A673 (cell line): ENCODE results near the gene TXLNG. TPM values are rescaled to one million over a fixed set of nuclear protein-coding genes. Genes with fewer than 3 reads are reported as not detected.

ENCODE experiments used
- BruUV-seq: library from RNA; stranded (reverse); fragments of 400-500 nt; replicated peaks from 2 replicates; lab custom pipeline; 2021; lab: Mats Ljungman, UMichigan
- CTCF ChIA-PET: fragments of 300-600 bp; sonication (Branson Sonifier 250); formaldehyde crosslinking; loops from one replicate; lab custom pipeline; 2022; ENCODE audit warnings: antibody characterized with exemption; lab: Charles Lee
- POLR2A ChIA-PET: fragments of 300-600 bp; sonication (Branson Sonifier 250); formaldehyde crosslinking; loops from one replicate; lab custom pipeline; 2022; ENCODE audit warnings: antibody characterized with exemption; ENCODE audit not compliant: low non-redundant PET; lab: Charles Lee
- DNase-seq: peaks from one replicate; pipeline ENCODE4 v3.0.0-alpha.2; 2015; ENCODE audit warnings: low spot score
- H3K27ac ChIP-seq: fragments of 200-600 bp; sonication (generic); 2 replicates; pipeline ENCODE4 v1.5.1; 2016; ENCODE audit warnings: mixed run types, low read depth, mild to moderate bottlenecking, mixed read lengths, antibody characterized with exemption, low read length; ENCODE audit not compliant: poor library complexity, severe bottlenecking
- H3K27me3 ChIP-seq: fragments of 200-600 bp; sonication (generic); replicated peaks from 2 replicates; pipeline ENCODE4 v1.6.1; 2017; ENCODE audit warnings: mixed run types, low read depth, mild to moderate bottlenecking, mixed read lengths, antibody characterized with exemption, low read length; ENCODE audit not compliant: insufficient read depth, poor library complexity
- H3K36me3 ChIP-seq: fragments of 200-600 bp; sonication (generic); 2 replicates; pipeline ENCODE4 v1.6.1; 2016; ENCODE audit warnings: mixed run types, mild to moderate bottlenecking, mixed read lengths, antibody characterized with exemption, low read length; ENCODE audit not compliant: insufficient read depth, poor library complexity, severe bottlenecking
- H3K4me1 ChIP-seq: fragments of 200-600 bp; sonication (generic); 2 replicates; pipeline ENCODE4 v1.6.1; 2017; ENCODE audit warnings: mixed run types, mild to moderate bottlenecking, mixed read lengths, antibody characterized with exemption, low read length; ENCODE audit not compliant: insufficient read depth, poor library complexity, severe bottlenecking
- H3K4me3 ChIP-seq: fragments of 200-600 bp; sonication (generic); 2 replicates; pipeline ENCODE4 v1.5.1; 2016; ENCODE audit warnings: low read depth, mixed run types, mild to moderate bottlenecking, mixed read lengths, low read length; ENCODE audit not compliant: poor library complexity, severe bottlenecking
- H3K9me3 ChIP-seq: fragments of 200-600 bp; sonication (generic); 2 replicates; pipeline ENCODE4 v1.6.1; 2016; ENCODE audit warnings: mixed run types, low read depth, mild to moderate bottlenecking, mixed read lengths, antibody characterized with exemption, low read length; ENCODE audit not compliant: poor library complexity, severe bottlenecking
- EZH2 ChIP-seq: fragments of 200-600 bp; sonication (generic); IDR thresholded peaks from 2 replicates; pipeline ENCODE4 v1.6.1; 2017; ENCODE audit warnings: borderline replicate concordance, low read depth, mild to moderate bottlenecking, mixed read lengths, antibody characterized with exemption, low read length; ENCODE audit not compliant: poor library complexity, severe bottlenecking
- intact Hi-C: fragments of 100-400 bp; cut with micrococcal nuclease; formaldehyde crosslinking; loops from one replicate; pipeline ENCODE4 v1.10.0; 2022; ENCODE audit not compliant: unreplicated experiment
- total RNA-seq: library from RNA; stranded (reverse); gene quantifications from 2 replicates; pipeline ENCODE4 v1.2.3, GENCODE V29; 2021
- TF ChIP-seq, protein P1 (sequence below): fragments of 300-800, 200-600 bp; sonication (generic); conservative IDR thresholded peaks from 2 replicates; pipeline ENCODE4 v1.5.1; 2017; ENCODE audit warnings: low read depth, mild to moderate bottlenecking, antibody characterized with exemption, low read length, moderate library complexity, mixed read lengths

TXLNG gene
- total RNA-seq, 1 experiment from 2014 or later = 25.7 TPM

DNA sequence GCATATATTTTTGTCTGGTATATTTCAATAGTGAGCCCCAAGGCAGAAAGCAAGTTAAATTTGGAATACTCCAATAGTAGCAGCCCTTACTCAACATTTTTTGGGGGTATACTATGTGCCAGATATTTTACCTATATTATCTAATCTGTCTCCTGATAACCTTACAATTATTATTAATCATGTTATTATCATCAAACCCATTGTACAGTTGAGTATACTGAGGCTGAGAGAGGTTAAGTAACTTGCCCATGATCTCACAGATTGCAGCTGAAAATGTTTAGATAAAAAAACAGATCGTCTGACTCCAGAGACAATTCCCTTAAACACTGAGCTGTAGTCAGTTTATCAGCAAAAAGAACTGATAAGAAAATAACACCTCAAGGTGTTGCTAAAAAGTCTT is 90.4 kb downstream of the TXLNG start:
- TF ChIP-seq, protein P1, sequence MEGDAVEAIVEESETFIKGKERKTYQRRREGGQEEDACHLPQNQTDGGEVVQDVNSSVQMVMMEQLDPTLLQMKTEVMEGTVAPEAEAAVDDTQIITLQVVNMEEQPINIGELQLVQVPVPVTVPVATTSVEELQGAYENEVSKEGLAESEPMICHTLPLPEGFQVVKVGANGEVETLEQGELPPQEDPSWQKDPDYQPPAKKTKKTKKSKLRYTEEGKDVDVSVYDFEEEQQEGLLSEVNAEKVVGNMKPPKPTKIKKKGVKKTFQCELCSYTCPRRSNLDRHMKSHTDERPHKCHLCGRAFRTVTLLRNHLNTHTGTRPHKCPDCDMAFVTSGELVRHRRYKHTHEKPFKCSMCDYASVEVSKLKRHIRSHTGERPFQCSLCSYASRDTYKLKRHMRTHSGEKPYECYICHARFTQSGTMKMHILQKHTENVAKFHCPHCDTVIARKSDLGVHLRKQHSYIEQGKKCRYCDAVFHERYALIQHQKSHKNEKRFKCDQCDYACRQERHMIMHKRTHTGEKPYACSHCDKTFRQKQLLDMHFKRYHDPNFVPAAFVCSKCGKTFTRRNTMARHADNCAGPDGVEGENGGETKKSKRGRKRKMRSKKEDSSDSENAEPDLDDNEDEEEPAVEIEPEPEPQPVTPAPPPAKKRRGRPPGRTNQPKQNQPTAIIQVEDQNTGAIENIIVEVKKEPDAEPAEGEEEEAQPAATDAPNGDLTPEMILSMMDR = no peak
- no peak for TF ChIP-seq EZH2
- no peak for DNase-seq
- Histone ChIP-seq H3K27me3 (peaks cover 62% of the 10 kb centered on the region), H3K27ac (no peak overlapping the region), H3K4me3 (no peak overlapping the region), H3K36me3 (no peaks in the 10 kb centered on the region), H3K9me3 (no peaks in the 10 kb centered on the region), H3K4me1 (no peaks in the 10 kb centered on the region)
- BruUV-seq = no TSS peak
- ChIA-PET POLR2A (no interaction called here), CTCF (no interaction called here)
- intact Hi-C loops = no loop called here

DNA sequence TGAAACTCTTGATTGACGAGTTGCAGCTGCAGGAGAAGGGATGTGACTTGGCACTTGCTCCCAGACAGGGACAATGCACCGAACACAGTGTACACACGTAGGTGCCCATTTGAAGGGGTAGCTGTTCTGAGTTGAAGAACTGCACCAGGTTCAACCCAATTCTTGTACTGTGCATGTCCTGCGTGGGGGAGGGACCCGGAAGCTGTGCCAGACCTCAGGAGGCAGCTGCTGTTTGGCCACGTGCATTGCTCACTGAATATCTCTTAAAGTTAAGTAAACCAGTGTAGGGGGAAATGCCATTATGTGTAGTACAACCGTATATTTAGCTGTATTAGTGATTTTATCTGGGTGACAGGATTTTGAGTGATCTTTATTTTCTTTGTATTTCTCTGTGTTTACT is 95.9 kb downstream of the TXLNG start:
- peak overlapping the region; percentile 41 for H3K4me3 ChIP-seq
- CTCF ChIA-PET = interaction anchor here (0.5 to 2.2 kb wide), 6 partner anchors 10 to 166 kb away, joined by 3 to 17 read pairs (median 4); no protein-coding TSS in a partner anchor
- H3K27me3 ChIP-seq = peaks cover 14% of the 10 kb centered on the region
- no peak overlapping the region for H3K27ac ChIP-seq
- intact Hi-C loops = loop anchor here (5.0 kb wide), 1 partner anchor 55 kb away; no protein-coding TSS in a partner anchor
- no peaks in the 10 kb centered on the region for H3K4me1 ChIP-seq
- H3K36me3 ChIP-seq = no peaks in the 10 kb centered on the region
- POLR2A ChIA-PET = no interaction called here
- H3K9me3 ChIP-seq = no peaks in the 10 kb centered on the region
- no TSS peak for BruUV-seq
- no peak for TF ChIP-seq EZH2
- TF ChIP-seq, protein P1 = no peak
- DNase-seq = peak; percentile 24

DNA sequence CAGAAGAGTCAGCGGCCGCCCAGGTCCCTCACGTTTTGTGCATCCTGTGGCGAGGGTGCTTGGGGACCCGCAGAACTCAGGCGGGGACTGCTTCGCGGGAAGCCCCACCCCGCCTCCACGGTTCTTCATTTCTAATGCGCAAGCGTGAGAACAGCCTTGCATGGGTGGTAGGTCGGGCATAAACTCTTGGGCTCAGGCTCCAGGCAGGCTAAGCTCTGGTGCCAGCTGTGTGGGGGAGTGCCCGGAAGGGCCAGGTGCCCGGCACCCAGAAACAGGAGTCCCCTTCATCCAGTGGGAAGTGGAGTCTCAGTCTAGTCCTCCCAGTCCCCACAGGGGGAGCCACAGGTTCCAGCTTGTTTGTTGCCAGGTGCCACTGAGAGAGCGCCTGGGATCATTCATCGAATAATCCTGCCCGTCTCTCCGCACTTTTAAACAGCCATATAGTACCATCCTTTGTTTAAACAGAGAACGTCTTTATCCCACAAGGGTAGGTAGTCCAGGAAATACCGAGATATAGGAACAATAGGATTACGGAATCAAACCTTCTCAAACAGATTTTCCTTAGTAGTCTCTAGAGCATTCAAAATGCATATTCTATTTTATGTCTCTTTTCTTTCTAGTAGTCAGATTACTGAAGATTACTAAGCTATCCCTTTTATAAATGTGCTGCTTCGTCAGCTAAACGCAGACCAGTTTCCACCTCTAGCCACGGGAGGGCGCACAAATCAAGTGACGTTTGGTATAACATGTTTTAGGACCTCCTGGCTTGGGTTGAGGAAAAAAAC is 96.6 kb downstream of the TXLNG start:
- Histone ChIP-seq H3K4me1 (no peaks in the 10 kb centered on the region), H3K4me3 (peak overlapping the region; percentile 41), H3K27me3 (peaks cover 8% of the 10 kb centered on the region), H3K9me3 (no peaks in the 10 kb centered on the region), H3K36me3 (no peaks in the 10 kb centered on the region), H3K27ac (peak overlapping the region; percentile 30)
- intact Hi-C loops = loop anchor here (1.0 to 5.0 kb wide), 2 partner anchors 56 to 163 kb away; no protein-coding TSS in a partner anchor
- DNase-seq = peak; percentile 83
- TF ChIP-seq, protein P1 = peak; percentile 87
- no peak for TF ChIP-seq EZH2
- no TSS peak for BruUV-seq
- POLR2A ChIA-PET = no interaction called here
- CTCF ChIA-PET = interaction anchor here (0.5 to 2.2 kb wide), 9 partner anchors 9 to 200 kb away, joined by 3 to 17 read pairs (median 4); partner anchors contain the start of gene REPS2
